C4-2B (cell line): ENCODE measurements around the gene CFAP20.

ENCODE experiments used
- H3K27ac ChIP-seq: fragments of 450-650 bp; 2 replicates; pipeline ENCODE4 v1.5.1; 2017
- ZFX ChIP-seq: fragments of 450-650 bp; IDR thresholded peaks from 2 replicates; pipeline ENCODE4 v1.6.1; 2017
- TF ChIP-seq, protein P1 (sequence below): fragments of 450-650 bp; conservative IDR thresholded peaks from 2 replicates; pipeline ENCODE4 v1.5.1; 2017; ENCODE audit warnings: mild to moderate bottlenecking

CFAP20 gene

DNA sequence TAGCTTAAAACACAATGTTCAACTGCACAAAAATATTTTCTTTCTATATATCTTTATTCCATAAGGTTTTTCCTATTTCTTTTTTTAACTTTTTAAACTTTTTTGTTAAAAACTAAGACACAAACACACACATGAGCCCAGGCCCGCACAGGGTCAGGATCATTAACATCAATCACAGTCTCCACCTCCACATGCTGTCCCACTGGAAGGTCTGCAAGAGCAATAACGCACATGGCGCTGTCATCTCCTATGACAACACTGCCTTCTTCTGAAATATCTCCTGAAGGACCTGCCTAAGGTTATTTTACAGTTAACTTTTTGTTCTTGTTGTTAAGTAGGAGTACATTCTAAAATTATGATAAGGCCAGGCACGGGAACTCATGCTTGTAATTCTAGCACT, 4.1 kb downstream of the CFAP20 start:
- H3K27ac ChIP-seq, result no peak overlapping the region

DNA sequence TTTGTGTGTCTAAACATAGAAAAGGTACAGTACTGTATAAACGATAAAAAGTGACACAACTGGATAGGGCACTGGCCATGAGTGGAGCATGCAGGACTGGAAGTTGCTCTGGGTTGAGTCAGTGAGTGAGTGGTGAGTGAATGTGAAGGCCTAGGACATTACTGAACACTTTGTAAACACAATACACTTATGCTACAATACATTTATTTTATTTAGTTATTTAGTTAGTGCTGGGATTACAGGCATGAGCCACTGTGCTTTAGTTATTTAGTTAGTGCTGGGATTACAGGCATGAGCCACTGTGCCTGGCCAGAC, 4.6 kb downstream of the CFAP20 start:
- H3K27ac ChIP-seq, result no peak overlapping the region
- TF ChIP-seq, protein P1, sequence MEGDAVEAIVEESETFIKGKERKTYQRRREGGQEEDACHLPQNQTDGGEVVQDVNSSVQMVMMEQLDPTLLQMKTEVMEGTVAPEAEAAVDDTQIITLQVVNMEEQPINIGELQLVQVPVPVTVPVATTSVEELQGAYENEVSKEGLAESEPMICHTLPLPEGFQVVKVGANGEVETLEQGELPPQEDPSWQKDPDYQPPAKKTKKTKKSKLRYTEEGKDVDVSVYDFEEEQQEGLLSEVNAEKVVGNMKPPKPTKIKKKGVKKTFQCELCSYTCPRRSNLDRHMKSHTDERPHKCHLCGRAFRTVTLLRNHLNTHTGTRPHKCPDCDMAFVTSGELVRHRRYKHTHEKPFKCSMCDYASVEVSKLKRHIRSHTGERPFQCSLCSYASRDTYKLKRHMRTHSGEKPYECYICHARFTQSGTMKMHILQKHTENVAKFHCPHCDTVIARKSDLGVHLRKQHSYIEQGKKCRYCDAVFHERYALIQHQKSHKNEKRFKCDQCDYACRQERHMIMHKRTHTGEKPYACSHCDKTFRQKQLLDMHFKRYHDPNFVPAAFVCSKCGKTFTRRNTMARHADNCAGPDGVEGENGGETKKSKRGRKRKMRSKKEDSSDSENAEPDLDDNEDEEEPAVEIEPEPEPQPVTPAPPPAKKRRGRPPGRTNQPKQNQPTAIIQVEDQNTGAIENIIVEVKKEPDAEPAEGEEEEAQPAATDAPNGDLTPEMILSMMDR, result no peak
- TF ChIP-seq ZFX, result no peak

More for the DNA sequence above, 4.1 kb downstream of the CFAP20 start:
- TF ChIP-seq, protein P1, result no peak
- no peak for TF ChIP-seq ZFX

DNA sequence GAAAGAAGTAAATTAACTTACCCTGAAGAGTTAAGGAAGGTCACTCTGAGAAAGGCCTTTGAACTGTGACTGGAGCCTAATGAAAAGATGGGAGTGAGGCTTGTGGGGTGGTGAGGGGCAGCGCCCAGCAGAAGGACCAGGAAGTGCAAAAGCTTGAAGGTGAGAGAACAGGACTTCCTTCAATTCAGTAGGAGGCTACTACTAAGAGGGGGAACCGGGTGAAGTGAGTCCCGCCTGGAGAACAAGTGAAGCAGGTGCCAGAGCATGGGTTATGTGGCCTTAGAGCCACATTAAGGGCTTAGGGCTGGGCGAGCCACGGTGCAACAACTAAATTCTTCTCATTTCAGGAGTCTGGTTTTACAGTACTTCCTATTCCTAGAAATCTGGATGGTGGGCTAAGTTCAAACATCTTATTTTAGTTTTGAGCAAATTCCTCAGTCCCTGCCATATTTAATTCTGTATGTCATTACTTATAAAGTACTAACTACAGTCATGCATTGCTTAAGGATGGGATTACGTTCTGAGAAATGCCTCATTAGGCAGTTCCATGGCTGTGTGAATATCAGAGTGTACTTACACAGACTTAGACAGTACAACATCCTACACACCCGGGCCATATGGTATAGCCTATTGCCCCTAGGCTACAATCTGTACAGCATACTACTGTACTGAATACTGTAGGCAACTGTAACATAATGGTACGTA, 5.1 kb downstream of the CFAP20 start:
- TF ChIP-seq, protein P1, result no peak
- TF ChIP-seq ZFX, result no peak
- H3K27ac ChIP-seq, result no peak overlapping the region

DNA sequence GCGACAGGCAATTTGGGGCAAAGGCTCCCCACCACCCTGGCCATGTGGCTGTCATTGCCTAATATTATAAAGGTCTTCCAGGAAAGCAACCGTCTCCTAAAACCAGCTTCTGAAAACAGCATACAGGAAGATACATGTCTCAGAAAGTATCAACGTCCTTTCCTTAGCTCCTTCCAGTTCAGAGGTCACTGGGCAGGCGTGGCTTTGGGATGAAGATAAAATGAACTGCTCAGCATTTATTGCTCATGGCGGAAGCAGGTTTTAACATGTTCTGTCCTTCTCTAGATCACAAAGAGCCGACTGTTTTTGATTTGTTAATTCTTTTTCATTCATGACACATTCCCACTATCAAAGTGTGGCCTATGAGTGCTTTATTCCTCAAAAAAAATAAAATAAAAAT, 8.0 kb downstream of the CFAP20 start:
- no peak overlapping the region for H3K27ac ChIP-seq
- TF ChIP-seq, protein P1, result no peak
- TF ChIP-seq ZFX, result no peak

DNA sequence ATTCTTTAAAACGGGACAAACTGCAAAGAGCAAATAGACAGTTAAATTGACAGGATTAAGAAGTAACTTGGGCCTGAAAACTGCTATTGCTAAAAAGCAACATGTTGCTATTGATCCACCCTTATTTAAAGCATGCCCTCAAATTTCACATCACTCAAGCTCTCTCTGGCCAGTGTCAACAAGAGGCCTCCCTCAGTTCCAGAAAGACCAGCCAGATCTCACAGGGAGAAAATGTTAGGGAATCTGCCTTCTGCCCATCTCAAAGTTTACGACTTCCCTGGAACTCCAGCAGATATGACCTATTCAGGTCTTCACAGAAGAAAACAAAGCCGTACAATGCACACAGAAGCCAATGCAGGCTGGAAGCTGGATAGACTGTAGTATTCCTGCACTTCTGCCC, 8.9 kb downstream of the CFAP20 start:
- no peak overlapping the region for H3K27ac ChIP-seq
- TF ChIP-seq, protein P1, result no peak
- no peak for TF ChIP-seq ZFX

DNA sequence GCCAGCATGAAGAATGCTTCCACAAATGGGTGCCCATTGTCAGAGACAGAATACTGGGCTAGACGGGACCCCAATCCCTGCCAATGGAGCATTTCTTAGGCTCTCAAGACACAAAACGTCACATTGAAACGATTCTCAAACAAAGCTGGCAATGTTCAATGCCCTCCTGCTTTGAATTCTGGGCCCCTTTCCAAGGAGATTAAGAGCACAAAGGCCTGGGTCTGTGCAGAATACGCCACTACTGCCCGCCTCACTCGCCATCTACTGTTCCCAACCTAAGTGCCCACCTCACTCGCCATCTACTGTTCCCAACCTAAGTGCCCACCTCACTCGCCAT, 9.7 kb downstream of the CFAP20 start:
- no peak overlapping the region for H3K27ac ChIP-seq
- no peak for TF ChIP-seq ZFX
- TF ChIP-seq, protein P1, result no peak

DNA sequence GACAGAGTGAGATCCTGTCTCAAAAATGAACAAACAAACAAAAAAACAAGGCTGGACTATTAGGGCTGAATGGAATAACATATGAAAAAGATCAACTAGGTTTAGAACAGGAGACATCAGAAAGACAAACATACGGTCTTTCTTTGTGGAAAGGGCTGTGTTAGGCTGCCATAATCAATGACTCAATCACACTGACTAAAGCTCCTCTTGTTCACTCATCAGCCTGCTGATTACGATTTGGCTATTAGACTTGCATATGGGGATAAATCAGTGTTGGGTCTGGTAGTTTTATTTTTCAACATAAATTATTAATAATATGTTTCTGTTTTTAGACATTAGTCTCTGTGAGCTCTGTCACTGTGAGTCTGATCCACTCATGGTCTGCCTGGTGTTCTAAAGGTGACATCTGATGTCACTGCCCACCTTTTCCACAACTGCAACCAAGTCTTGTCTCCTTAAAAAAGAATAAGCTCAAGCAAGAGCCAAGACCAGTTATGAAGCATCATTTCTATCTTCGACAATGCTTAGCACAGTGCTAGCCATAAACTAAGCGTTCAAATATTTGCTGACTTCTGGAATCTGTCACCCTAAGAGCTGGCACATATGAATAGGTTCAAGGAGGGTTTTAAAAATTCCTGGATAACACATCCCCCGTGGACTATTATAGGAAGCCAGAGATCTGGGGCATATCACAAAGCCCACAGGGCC, 10.2 kb downstream of the CFAP20 start:
- no peak overlapping the region for H3K27ac ChIP-seq
- no peak for TF ChIP-seq ZFX
- TF ChIP-seq, protein P1, result no peak
